Esophagus (tissue), 2 donors: Measurements from ENCODE around the gene NTF3. TPM values are rescaled to one million over a fixed set of nuclear protein-coding genes. Genes with fewer than 3 reads are reported as not detected.

Experiments used
- H3K27ac ChIP-seq, 2 donors: one replicate each; pipeline ENCODE4 v1.5.1; 2013; ENCODE audit warnings: low read depth in 2 of 2, mild to moderate bottlenecking in 2 of 2, inconsistent platforms in 1 of 2, low read length in 1 of 2, moderate library complexity in 1 of 2
- H3K27me3 ChIP-seq, 2 donors: one replicate each; pipeline ENCODE4 v1.6.1; 2013; ENCODE audit warnings: low read length in 2 of 2, control low read depth in 1 of 2, mild to moderate bottlenecking in 1 of 2; ENCODE audit not compliant: insufficient read depth in 2 of 2, control insufficient read depth in 1 of 2
- H3K36me3 ChIP-seq, 2 donors: one replicate each; pipeline ENCODE4 v1.6.1; 2013; ENCODE audit warnings: low read length in 1 of 2; ENCODE audit not compliant: control insufficient read depth in 2 of 2, insufficient read depth in 2 of 2
- H3K4me1 ChIP-seq, 2 donors: one replicate each; pipeline ENCODE4 v1.6.1; 2013; ENCODE audit warnings: low read length in 1 of 2; ENCODE audit not compliant: control insufficient read depth in 2 of 2, insufficient read depth in 2 of 2
- H3K4me3 ChIP-seq, 2 donors: one replicate each; pipeline ENCODE4 v1.5.1; 2013; ENCODE audit warnings: low read length in 2 of 2, mild to moderate bottlenecking in 2 of 2, low read depth in 1 of 2, moderate library complexity in 1 of 2
- H3K9me3 ChIP-seq, 2 donors: one replicate each; pipeline ENCODE4 v1.6.1; 2013; ENCODE audit warnings: mild to moderate bottlenecking in 2 of 2, low read depth in 1 of 2, low read length in 1 of 2, moderate library complexity in 1 of 2; ENCODE audit not compliant: control insufficient read depth in 2 of 2, insufficient read depth in 1 of 2
- WGBS, 2 donors: extraction: QIAGEN DNeasy Blood & Tissue Kit; methylation state at CpG; one replicate each; pipeline ENCODE4 v1.1.7; 2013; 5-methylcytosine and 5-hydroxymethylcytosine counted together
- polyA plus RNA-seq, 2 donors: library from polyadenylated mRNA; stranded (reverse); fragments of 200-250 nt; gene quantifications; one replicate each; pipeline ENCODE4 v1.2.3, GENCODE V29; 2013
- donor health status: healthy with polysubstance abuse.
- donor health status: Bipolar disorder and iron deficiency.

NTF3 gene
- polyA plus RNA-seq, 2 donors = 1.3 to 2.3 TPM

GRCh38 chr12:5489760-5490406 lies 58.0 kb downstream of the NTF3 start:
- H3K9me3 ChIP-seq = no peaks in the 10 kb centered on the region
- no peaks in the 10 kb centered on the region for H3K4me1 ChIP-seq
- no peaks in the 10 kb centered on the region for H3K36me3 ChIP-seq
- H3K4me3 ChIP-seq = no peak overlapping the region
- H3K27me3 ChIP-seq = no peaks in the 10 kb centered on the region
- 59 to 68% methylated on average over 14 of the region's 14 CpGs for WGBS, 2 donors
- H3K27ac ChIP-seq = peak overlapping the region in 1 of 2 donors; percentile 15

- Histone ChIP-seq H3K27me3 (no peaks in the 10 kb centered on the region), H3K27ac (no peak overlapping the region), H3K9me3 (no peaks in the 10 kb centered on the region), H3K36me3 (no peaks in the 10 kb centered on the region), H3K4me1 (no peaks in the 10 kb centered on the region), H3K4me3 (no peak overlapping the region)
- 60 to 63% methylated on average over 4 of the region's 4 CpGs for WGBS, 2 donors
Observed at GRCh38 chr12:5492562-5492961, 60.7 kb downstream of the NTF3 start.

GRCh38 chr12:5493018-5493417 lies 61.1 kb downstream of the NTF3 start:
- no peak overlapping the region for H3K27ac ChIP-seq
- H3K4me1 ChIP-seq = no peaks in the 10 kb centered on the region
- no peak overlapping the region for H3K4me3 ChIP-seq
- no peaks in the 10 kb centered on the region for H3K9me3 ChIP-seq
- 75 to 85% methylated on average over 7 of the region's 7 CpGs for WGBS, 2 donors
- no peaks in the 10 kb centered on the region for H3K36me3 ChIP-seq
- no peaks in the 10 kb centered on the region for H3K27me3 ChIP-seq

- H3K27ac ChIP-seq = no peak overlapping the region
- no peak overlapping the region for H3K4me3 ChIP-seq
- no peaks in the 10 kb centered on the region for H3K36me3 ChIP-seq
- WGBS, 2 donors = 89 to 94% methylated on average over 28 of the region's 28 CpGs
- H3K27me3 ChIP-seq = no peaks in the 10 kb centered on the region
- H3K4me1 ChIP-seq = no peaks in the 10 kb centered on the region
- no peaks in the 10 kb centered on the region for H3K9me3 ChIP-seq
Observed at GRCh38 chr12:5494343-5494742, 62.4 kb downstream of the NTF3 start.

GRCh38 chr12:5497329-5498053 lies 65.6 kb downstream of the NTF3 start:
- Histone ChIP-seq H3K4me3 (no peak overlapping the region), H3K27ac (no peak overlapping the region), H3K36me3 (no peaks in the 10 kb centered on the region), H3K4me1 (no peaks in the 10 kb centered on the region), H3K27me3 (no peaks in the 10 kb centered on the region), H3K9me3 (no peaks in the 10 kb centered on the region)
- 37 to 40% methylated on average over 5 of the region's 5 CpGs for WGBS, 2 donors

GRCh38 chr12:5498076-5498475 lies 66.2 kb downstream of the NTF3 start:
- WGBS, 2 donors = 30 to 54% methylated on average over 3 of the region's 3 CpGs

GRCh38 chr12:5498806-5499205 lies 66.9 kb downstream of the NTF3 start:
- H3K36me3 ChIP-seq = no peaks in the 10 kb centered on the region
- WGBS, 2 donors = 88 to 93% methylated on average over 8 of the region's 8 CpGs
- peaks cover 0 to 3% of the 10 kb centered on the region in 2 donors for H3K27me3 ChIP-seq
- no peak overlapping the region for H3K27ac ChIP-seq
- H3K9me3 ChIP-seq = no peaks in the 10 kb centered on the region
- no peak overlapping the region for H3K4me3 ChIP-seq
- no peaks in the 10 kb centered on the region for H3K4me1 ChIP-seq

More at GRCh38 chr12:5498076-5498475, 66.2 kb downstream of the NTF3 start:
- Histone ChIP-seq H3K9me3 (no peaks in the 10 kb centered on the region), H3K4me1 (no peaks in the 10 kb centered on the region), H3K36me3 (no peaks in the 10 kb centered on the region), H3K27ac (no peak overlapping the region), H3K27me3 (peaks cover 0 to 3% of the 10 kb centered on the region in 2 donors), H3K4me3 (no peak overlapping the region)

GRCh38 chr12:5499566-5500330 lies 67.8 kb downstream of the NTF3 start:
- H3K9me3 ChIP-seq = no peaks in the 10 kb centered on the region
- no peaks in the 10 kb centered on the region for H3K4me1 ChIP-seq
- no peaks in the 10 kb centered on the region for H3K36me3 ChIP-seq
- 70 to 76% methylated on average over 9 of the region's 9 CpGs for WGBS, 2 donors
- no peak overlapping the region for H3K27ac ChIP-seq
- H3K4me3 ChIP-seq = no peak overlapping the region
- peaks cover 0 to 3% of the 10 kb centered on the region in 2 donors for H3K27me3 ChIP-seq

- H3K4me3 ChIP-seq = no peak overlapping the region
- H3K9me3 ChIP-seq = no peaks in the 10 kb centered on the region
- H3K36me3 ChIP-seq = no peaks in the 10 kb centered on the region
- H3K27me3 ChIP-seq = peaks cover 0 to 3% of the 10 kb centered on the region in 2 donors
- no peaks in the 10 kb centered on the region for H3K4me1 ChIP-seq
- 67 to 85% methylated on average over 7 of the region's 7 CpGs for WGBS, 2 donors
- no peak overlapping the region for H3K27ac ChIP-seq
Observed at GRCh38 chr12:5500331-5500659, 68.4 kb downstream of the NTF3 start.
